HepG2 (cell line): ENCODE measurements around the gene WNK1. TPM values are rescaled to one million over a fixed set of nuclear protein-coding genes. Genes with fewer than 3 reads are reported as not detected.

Experiments
- ATAC-seq: fragments of 200-7000 bp; cut with Tn5 transposase; 3 replicates; pipeline ENCODE4 v1.9.1; 2020; ENCODE audit warnings: mild to moderate bottlenecking, moderate library complexity
- BruUV-seq: library from RNA; stranded (reverse); fragments of 400-500 nt; replicated peaks from 2 replicates; lab custom pipeline; 2021; lab: Mats Ljungman, UMichigan
- CTCF ChIA-PET: fragments of 300-600 bp; formaldehyde crosslinking; extraction: SDS; loops from one replicate; lab custom pipeline; 2021; ENCODE audit warnings: low total read pairs, inconsistent platforms, low intra/inter-chr PET ratio; lab: Yijun Ruan, JAX
- POLR2A ChIA-PET: fragments of 350-600 bp; sonication (Branson Sonifier 250); formaldehyde crosslinking; loops from one replicate; lab custom pipeline; 2020; ENCODE audit warnings: antibody characterized with exemption, inconsistent platforms; lab: Yijun Ruan, JAX
- DNase-seq: peaks from one replicate; pipeline ENCODE4 v3.0.0-alpha.2; 2015; ENCODE audit warnings: low spot score
- FAIRE-seq: peaks from 3 replicates; lab custom pipeline; 2011; peaks lifted over from hg19 to GRCh38; lab: Jason Lieb, UNC
- H2AFZ ChIP-seq: one replicate; pipeline ENCODE4 v1.6.1; 2011; ENCODE audit warnings: low read length, inconsistent platforms
- H3K27ac ChIP-seq: fragments of 300-600 bp; 3 replicates; pipeline ENCODE4 v1.8.0; 2011; ENCODE audit warnings: mixed run types, mild to moderate bottlenecking, mixed read lengths, low read length, inconsistent platforms; ENCODE audit not compliant: insufficient read depth; ENCODE audit errors: extremely low read length
- H3K27me3 ChIP-seq, 2 experiments: fragments of 200-600 bp in 1 of 2; 2 replicates in 1 of 2; 3 replicates in 1 of 2; pipeline versions ENCODE4 v1.6.0 to v1.8.0; 2011; ENCODE audit warnings: low read length in 2 of 2, mild to moderate bottlenecking in 2 of 2, moderate library complexity in 2 of 2, inconsistent platforms in 1 of 2; ENCODE audit not compliant: insufficient read depth in 2 of 2, control insufficient read depth in 1 of 2
- H3K36me3 ChIP-seq, 2 experiments: fragments of 200-600 bp in 1 of 2; replicated peaks in 1 of 2; 2 replicates in 1 of 2; 3 replicates in 1 of 2; pipeline versions ENCODE4 v1.5.1 to v1.8.0; 2011; ENCODE audit warnings: low read length in 2 of 2, inconsistent platforms in 1 of 2; ENCODE audit not compliant: insufficient read depth in 2 of 2, control insufficient read depth in 1 of 2
- H3K4me1 ChIP-seq: 2 replicates; pipeline ENCODE4 v1.5.1; 2012; ENCODE audit warnings: low read length, inconsistent platforms; ENCODE audit not compliant: insufficient read depth
- H3K4me2 ChIP-seq: 2 replicates; pipeline ENCODE4 v1.6.0; 2011; ENCODE audit warnings: low read depth, low read length, inconsistent platforms
- H3K4me3 ChIP-seq, 3 experiments: fragments of 200-600 bp in 1 of 3; sonication (generic), shearing (Covaris generic) in 1 of 3; replicated peaks in 1 of 3; 2 replicates each; pipeline ENCODE4 v1.5.1; 2011 to 2016; ENCODE audit warnings: low read length in 3 of 3, inconsistent platforms in 2 of 3, low read depth in 2 of 3, mild to moderate bottlenecking in 2 of 3, control low read depth in 1 of 3, mixed read lengths in 1 of 3; ENCODE audit not compliant: insufficient read depth in 1 of 3
- H3K79me2 ChIP-seq: one replicate; pipeline ENCODE4 v1.6.1; 2011; ENCODE audit warnings: low read length, inconsistent platforms; ENCODE audit not compliant: insufficient read depth
- H3K9ac ChIP-seq: 2 replicates; pipeline ENCODE4 v1.6.0; 2011; ENCODE audit warnings: mild to moderate bottlenecking, low read depth, low read length, inconsistent platforms; ENCODE audit not compliant: insufficient read depth
- H3K9me3 ChIP-seq: 2 replicates; pipeline ENCODE4 v1.5.1; 2012; ENCODE audit warnings: mild to moderate bottlenecking, low read length
- H4K20me1 ChIP-seq: 2 replicates; pipeline ENCODE4 v1.6.0; 2011; ENCODE audit warnings: inconsistent platforms, mild to moderate bottlenecking, low read length, moderate library complexity; ENCODE audit not compliant: insufficient read depth
- ADNP ChIP-seq: sonication (generic); formaldehyde crosslinking; IDR thresholded peaks from 2 replicates; pipeline ENCODE4 v1.4.0; 2020; ENCODE audit warnings: missing genetic modification reagents
- ARHGAP35 ChIP-seq: sonication (generic); formaldehyde crosslinking; IDR thresholded peaks from 2 replicates; pipeline ENCODE4 v1.9.0; 2022; ENCODE audit warnings: mild to moderate bottlenecking, inconsistent platforms, moderate library complexity, missing genetic modification reagents, borderline replicate concordance
- ARID2 ChIP-seq: sonication (generic); formaldehyde crosslinking; IDR thresholded peaks from 2 replicates; pipeline ENCODE4 v1.8.1; 2022; ENCODE audit warnings: mild to moderate bottlenecking, missing genetic modification reagents, borderline replicate concordance
- FOSL1 ChIP-seq: sonication (generic); formaldehyde crosslinking; IDR thresholded peaks from 2 replicates; pipeline ENCODE4 v1.9.0; 2021; ENCODE audit warnings: missing genetic modification reagents, borderline replicate concordance
- FOXO1 ChIP-seq: sonication (generic); formaldehyde crosslinking; IDR thresholded peaks from 2 replicates; pipeline ENCODE4 v1.4.0; 2020; ENCODE audit warnings: missing genetic modification reagents
- GTF2F1 ChIP-seq: fragments of 150-350 bp; IDR thresholded peaks from 2 replicates; pipeline ENCODE4 v1.6.1; 2014; ENCODE audit warnings: low read length
- NAIF1 ChIP-seq: sonication (generic); formaldehyde crosslinking; IDR thresholded peaks from 2 replicates; pipeline ENCODE4 v1.5.0; 2020; ENCODE audit warnings: mild to moderate bottlenecking, missing genetic modification reagents, borderline replicate concordance
- NFRKB ChIP-seq: fragments of 450-650 bp; IDR thresholded peaks from 2 replicates; pipeline ENCODE4 v1.6.1; 2017
- PBX2 ChIP-seq: IDR thresholded peaks from 2 replicates; pipeline ENCODE4 v1.6.1; 2016; ENCODE audit warnings: control low read depth
- POLR2A ChIP-seq, 2 experiments: IDR thresholded peaks; 2 replicates each; pipeline ENCODE4 v1.6.1; 2011; ENCODE audit warnings: low read depth in 2 of 2, low read length in 2 of 2, mild to moderate bottlenecking in 1 of 2, moderate library complexity in 1 of 2; ENCODE audit not compliant: insufficient read depth in 1 of 2
- PRDM15 ChIP-seq: sonication (generic); formaldehyde crosslinking; IDR thresholded peaks from 2 replicates; pipeline ENCODE4 v1.4.0; 2020; ENCODE audit warnings: missing genetic modification reagents
- SKI ChIP-seq: fragments of 450-650 bp; IDR thresholded peaks from one replicate; pipeline ENCODE4 v1.6.1; 2018; ENCODE audit warnings: mild to moderate bottlenecking; ENCODE audit not compliant: partially characterized antibody
- SMYD3 ChIP-seq: sonication (generic); formaldehyde crosslinking; IDR thresholded peaks from 2 replicates; pipeline ENCODE4 v1.8.1; 2023; ENCODE audit warnings: mild to moderate bottlenecking, missing genetic modification reagents
- SP1 ChIP-seq, 2 experiments: fragments of 450-650 bp in 1 of 2; sonication (generic) in 1 of 2; formaldehyde crosslinking in 1 of 2; IDR thresholded peaks; 2 replicates each; pipeline versions ENCODE4 v1.4.0 to v1.6.1; 2016 to 2020; ENCODE audit warnings: missing genetic modification reagents in 1 of 2
- SRSF1 ChIP-seq: fragments of 200-400 bp; formaldehyde crosslinking; optimal IDR thresholded peaks from 2 replicates; pipeline ENCODE3; 2017; ENCODE audit warnings: mild to moderate bottlenecking, low read depth, low read length, moderate library complexity
- ZBTB25 ChIP-seq: IDR thresholded peaks from 2 replicates; pipeline ENCODE4 v1.6.1; 2018; ENCODE audit warnings: missing genetic modification reagents
- ZNF121 ChIP-seq: sonication (generic); formaldehyde crosslinking; IDR thresholded peaks from 2 replicates; pipeline ENCODE4 v1.5.0; 2020; ENCODE audit warnings: mild to moderate bottlenecking, missing genetic modification reagents
- ZNF724P ChIP-seq: sonication (generic); formaldehyde crosslinking; IDR thresholded peaks from 2 replicates; pipeline ENCODE4 v1.8.0; 2022; ENCODE audit warnings: missing genetic modification reagents, borderline replicate concordance
- ZNF768 ChIP-seq: sonication (generic); formaldehyde crosslinking; IDR thresholded peaks from 2 replicates; pipeline ENCODE4 v1.4.0; 2020; ENCODE audit warnings: missing genetic modification reagents
- ZNF775 ChIP-seq: sonication (generic); formaldehyde crosslinking; IDR thresholded peaks from 2 replicates; pipeline ENCODE4 v1.4.0; 2020; ENCODE audit warnings: missing genetic modification reagents, mild to moderate bottlenecking, moderate library complexity, borderline replicate concordance
- ZSCAN21 ChIP-seq: sonication (generic); formaldehyde crosslinking; IDR thresholded peaks from 2 replicates; pipeline ENCODE4 v1.8.0; 2022; ENCODE audit warnings: mild to moderate bottlenecking, missing genetic modification reagents, moderate library complexity, borderline replicate concordance
- WGBS: methylation state at CpG from one replicate; pipeline ENCODE4 v1.1.6; 2017; ENCODE audit warnings: low lambda C conversion rate; 5-methylcytosine and 5-hydroxymethylcytosine counted together
- in situ Hi-C: cut with HindIII; loops from 2 replicates; pipeline ENCODE4 v1.10.0; 2017; ENCODE audit warnings: low pct_unique_long_range_greater_than_20kb; ENCODE audit not compliant: extremely low pct_ligation_motif_present
- intact Hi-C: fragments of 100-400 bp; cut with micrococcal nuclease; formaldehyde crosslinking; loops from one replicate; pipeline ENCODE4 v1.10.0; 2022; ENCODE audit not compliant: unreplicated experiment
- polyA plus RNA-seq, 8 experiments: library from polyadenylated mRNA; depleted of rRNA in 3 of 8; stranded (reverse) in 7 of 8; unstranded in 1 of 8; fragments of >200 nt; fragmentation: Illumina TruSeq in 4 of 8; extraction: Trizol in 4 of 8; gene quantifications; 2 replicates each; pipeline versions ENCODE4 v1.2.1 to v1.2.3, GENCODE V29; 2011 to 2016; ENCODE audit warnings: low read depth in 4 of 8, missing spikeins in 1 of 8, mixed read lengths in 1 of 8; ENCODE audit not compliant: insufficient read depth in 1 of 8
- total RNA-seq, 5 experiments: library from RNA; depleted of rRNA; stranded (reverse); fragments of >200 nt; fragmentation: Illumina TruSeq; extraction: Trizol; gene quantifications; 2 replicates each; pipeline ENCODE4 v1.2.3, GENCODE V29; 2016; ENCODE audit warnings: low read depth in 1 of 5

The WNK1 gene
- total and polyA plus RNA-seq, 2 of the 13 experiments (the other 11 are each of a cell fraction or from before 2014, with no cell fraction given): 31.1 to 54.8 TPM

- no peak for TF ChIP-seq PRDM15 (CRISPR knock-in tag)
- no peak for TF ChIP-seq NAIF1 (CRISPR knock-in tag)
- TF ChIP-seq FOXO1: no peak
- no peak for TF ChIP-seq NFRKB
- TF ChIP-seq GTF2F1: no peak
Observed at GRCh38 chr12:931060-931459, 178.7 kb downstream of the WNK1 start (continued).

GRCh38 chr12:931591-931990 is 179.2 kb downstream of the WNK1 start:
- no peak for ATAC-seq
- 100% methylated on average over 4 of the region's 4 CpGs for WGBS
- peaks cover 12 to 44% of the 10 kb centered on the region in 2 experiments for H3K36me3 ChIP-seq
- H3K27ac ChIP-seq: no peak overlapping the region
- no peaks in the 10 kb centered on the region for H3K27me3 ChIP-seq
- H3K4me3 ChIP-seq: no peak overlapping the region
- 0 out of 2 replicates have a peak, but pooled peaks cover 2% of the 10 kb centered on the region for H4K20me1 ChIP-seq
- H3K4me2 ChIP-seq: no peak overlapping the region
- in situ Hi-C loops: no loop called here
- H3K79me2 ChIP-seq: peaks cover 1% of the 10 kb centered on the region
- peaks cover 8% of the 10 kb centered on the region for H3K4me1 ChIP-seq
- H3K9me3 ChIP-seq: no peaks in the 10 kb centered on the region
- H2AFZ ChIP-seq: no peak overlapping the region
- FAIRE-seq: no peak
- TF ChIP-seq ZNF775 (no peak), SP1 (IDR thresholded peaks at IDR 0.05) (no peak), SP1 (CRISPR knock-in tag; IDR thresholded peaks at IDR 0.05) (no peak), ARHGAP35 (no peak), PBX2 (CRISPR knock-in tag) (no peak), ZNF724P (no peak), POLR2A (IDR thresholded peaks at IDR 0.05; ENCODE audit: insufficient read depth in 1 of 2, low read depth in 2 of 2, low read length in 2 of 2) (no peak), ZSCAN21 (CRISPR knock-in tag) (no peak), ZNF121 (CRISPR knock-in tag) (no peak), ADNP (CRISPR knock-in tag) (no peak), ZBTB25 (CRISPR knock-in tag) (no peak), ZNF768 (no peak), ARID2 (no peak), SMYD3 (CRISPR knock-in tag) (no peak), FOSL1 (CRISPR knock-in tag) (no peak), SKI (no peak), SRSF1 (no peak)
- TF ChIP-seq, all 625 proteins: peak for 0
- BruUV-seq: no TSS peak
- intact Hi-C loops: no loop called here
- DNase-seq: no peak
- ChIA-PET POLR2A (no interaction called here), CTCF (no interaction called here)
- no peak overlapping the region for H3K9ac ChIP-seq
